Lower leg skin (tissue), 4 donors: Measurements from ENCODE around the gene RGS13. TPM values are rescaled to one million over a fixed set of nuclear protein-coding genes. Genes with fewer than 3 reads are reported as not detected.

Experiments
- DNase-seq, 2 donors: peaks; one replicate each; pipeline ENCODE4 v3.0.0-alpha.2; 2019; ENCODE audit warnings: low spot score in 2 of 2
- H3K4me3 ChIP-seq: fragments of 200-600 bp; sonication (generic); 2 replicates; pipeline ENCODE4 v1.5.1; 2017; ENCODE audit warnings: mild to moderate bottlenecking, low read depth; ENCODE audit not compliant: poor library complexity, severe bottlenecking
- CTCF ChIP-seq, 3 donors: fragments of 450-650 bp; IDR thresholded peaks; one replicate each; pipeline ENCODE4 v1.5.1; 2016; ENCODE audit warnings: antibody characterized with exemption in 3 of 3, mild to moderate bottlenecking in 3 of 3, moderate library complexity in 2 of 3
- POLR2A ChIP-seq, 2 donors: fragments of 450-650 bp; IDR thresholded peaks; one replicate each; pipeline ENCODE4 v1.6.1; 2016 to 2017; ENCODE audit warnings: antibody characterized with exemption in 2 of 2, mild to moderate bottlenecking in 1 of 2, moderate library complexity in 1 of 2
- WGBS, 2 donors: methylation state at CpG; one replicate each; pipeline ENCODE4 v1.1.5; 2018; 5-methylcytosine and 5-hydroxymethylcytosine counted together
- intact Hi-C: fragments of 100-400 bp; cut with DNase I; formaldehyde crosslinking; loops from one replicate; pipeline ENCODE4 v1.15.0; 2023; ENCODE audit warnings: low total_unique reads
- total RNA-seq, 4 donors: library from RNA; depleted of rRNA; stranded (reverse); fragments of >200 nt; gene quantifications; one replicate each; pipeline ENCODE4 v1.1.0, GENCODE V29; 2016

RGS13 gene
- total RNA-seq, 4 donors from 2014 or later, result 0.08 to 1.1 TPM; not detected in 2

- DNase-seq, result no peak
- intact Hi-C loops, result no loop called here
- TF ChIP-seq POLR2A (IDR thresholded peaks at IDR 0.05), result no peak
- TF ChIP-seq CTCF (IDR thresholded peaks at IDR 0.05), result no peak
- no peak overlapping the region for H3K4me3 ChIP-seq
- WGBS, 2 donors, result 57 to 59% methylated on average over 3 of the region's 3 CpGs
These were observed 25.6 kb upstream of the RGS13 start for GRCh38 chr1:192610112-192610889.

GRCh38 chr1:192615055-192615454 lies 20.9 kb upstream of the RGS13 start:
- 97 to 100% methylated on average over 1 of the region's 1 CpG for WGBS, 2 donors
- TF ChIP-seq CTCF (IDR thresholded peaks at IDR 0.05) (no peak), POLR2A (IDR thresholded peaks at IDR 0.05) (no peak)
- H3K4me3 ChIP-seq, result no peak overlapping the region
- intact Hi-C loops, result no loop called here
- DNase-seq, result no peak

GRCh38 chr1:192620071-192620635 lies 15.8 kb upstream of the RGS13 start:
- intact Hi-C loops, result no loop called here
- TF ChIP-seq CTCF (IDR thresholded peaks at IDR 0.05) (no peak), POLR2A (IDR thresholded peaks at IDR 0.05) (no peak)
- DNase-seq, result no peak
- H3K4me3 ChIP-seq, result no peak overlapping the region

- intact Hi-C loops, result no loop called here
- no peak for DNase-seq
- no peak overlapping the region for H3K4me3 ChIP-seq
- TF ChIP-seq POLR2A (IDR thresholded peaks at IDR 0.05) (no peak), CTCF (IDR thresholded peaks at IDR 0.05) (no peak)
- 42 to 48% methylated on average over 3 of the region's 3 CpGs for WGBS, 2 donors
These were observed 9.4 kb upstream of the RGS13 start for GRCh38 chr1:192626366-192627179.

- intact Hi-C loops, result no loop called here
- TF ChIP-seq POLR2A (IDR thresholded peaks at IDR 0.05) (no peak), CTCF (IDR thresholded peaks at IDR 0.05) (no peak)
- no peak for DNase-seq
- 94 to 96% methylated on average over 5 of the region's 5 CpGs for WGBS, 2 donors
- no peak overlapping the region for H3K4me3 ChIP-seq
These were observed 8.0 kb upstream of the RGS13 start for GRCh38 chr1:192627901-192628300.
